Stimulated activated CD4-positive, alpha-beta T cell treated with anti-CD3 and anti-CD28 coated beads, Interleukin-4, amount 100 ng/mL, for 48 hours (primary cell): Measurements from ENCODE around the gene PGBD5.
A peak's percentile ranks its signal among the peaks of the same experiment; 100 is the strongest.
"Not testable (repeated sequence)": the region's sequence is repeated elsewhere in the genome, so short reads cannot be mapped to it uniquely, and the experiment has no call there.

ENCODE experiments used
- DNase-seq, 2 donors: peaks; one replicate each; pipeline ENCODE4 v3.0.0-alpha.2; 2020; ENCODE audit warnings: low read depth in 2 of 2

PGBD5 gene, protein sequence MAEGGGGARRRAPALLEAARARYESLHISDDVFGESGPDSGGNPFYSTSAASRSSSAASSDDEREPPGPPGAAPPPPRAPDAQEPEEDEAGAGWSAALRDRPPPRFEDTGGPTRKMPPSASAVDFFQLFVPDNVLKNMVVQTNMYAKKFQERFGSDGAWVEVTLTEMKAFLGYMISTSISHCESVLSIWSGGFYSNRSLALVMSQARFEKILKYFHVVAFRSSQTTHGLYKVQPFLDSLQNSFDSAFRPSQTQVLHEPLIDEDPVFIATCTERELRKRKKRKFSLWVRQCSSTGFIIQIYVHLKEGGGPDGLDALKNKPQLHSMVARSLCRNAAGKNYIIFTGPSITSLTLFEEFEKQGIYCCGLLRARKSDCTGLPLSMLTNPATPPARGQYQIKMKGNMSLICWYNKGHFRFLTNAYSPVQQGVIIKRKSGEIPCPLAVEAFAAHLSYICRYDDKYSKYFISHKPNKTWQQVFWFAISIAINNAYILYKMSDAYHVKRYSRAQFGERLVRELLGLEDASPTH

DNA sequence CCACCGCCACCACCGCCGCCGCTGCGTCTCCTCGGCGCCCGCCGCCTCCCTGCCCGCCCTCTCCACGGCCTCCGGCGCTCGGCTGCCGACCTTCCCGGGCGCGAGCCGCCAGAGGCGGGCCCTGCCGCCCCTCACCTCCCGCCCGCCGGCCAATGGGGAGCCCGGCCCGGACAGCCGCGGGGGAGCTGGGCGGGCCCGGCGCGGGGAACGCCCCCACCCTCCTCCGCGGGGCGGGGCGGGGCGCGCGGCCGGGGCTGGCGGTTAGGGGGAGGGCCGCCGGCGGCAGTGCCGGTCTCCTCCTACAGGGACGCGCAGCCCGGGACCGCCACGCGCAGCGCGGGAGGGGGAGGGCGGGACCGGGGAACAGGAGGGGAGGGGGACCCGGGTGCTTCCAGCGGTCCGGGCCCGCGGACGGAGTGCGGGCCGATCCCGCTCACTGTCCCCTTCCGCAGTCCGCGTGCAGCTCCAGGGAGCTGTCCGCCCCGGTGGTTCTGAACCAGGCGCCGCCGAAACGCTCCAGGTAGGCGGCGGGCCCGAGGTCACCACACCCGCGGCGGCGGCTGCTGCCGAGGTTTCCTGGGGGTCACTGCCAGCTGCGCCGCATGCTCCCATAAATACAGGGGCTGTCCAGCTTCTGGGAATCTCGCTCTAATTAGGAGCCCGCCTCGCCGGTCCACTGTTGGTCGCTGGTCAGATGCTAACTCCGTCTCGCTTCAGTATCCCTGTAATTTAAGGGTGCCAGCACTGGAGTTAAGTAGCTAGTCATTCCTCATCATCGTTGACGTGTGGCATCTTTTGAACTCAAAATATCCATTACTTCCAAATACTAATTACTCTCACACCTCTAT lies at the start of gene PGBD5:
Gene PGBD5 (minus strand): TSS at position 87 of the 848 bp plus-strand sequence. CDS start 404 bp downstream, outside the sequence.
- peak; percentile 59 to 60 for DNase-seq

DNA sequence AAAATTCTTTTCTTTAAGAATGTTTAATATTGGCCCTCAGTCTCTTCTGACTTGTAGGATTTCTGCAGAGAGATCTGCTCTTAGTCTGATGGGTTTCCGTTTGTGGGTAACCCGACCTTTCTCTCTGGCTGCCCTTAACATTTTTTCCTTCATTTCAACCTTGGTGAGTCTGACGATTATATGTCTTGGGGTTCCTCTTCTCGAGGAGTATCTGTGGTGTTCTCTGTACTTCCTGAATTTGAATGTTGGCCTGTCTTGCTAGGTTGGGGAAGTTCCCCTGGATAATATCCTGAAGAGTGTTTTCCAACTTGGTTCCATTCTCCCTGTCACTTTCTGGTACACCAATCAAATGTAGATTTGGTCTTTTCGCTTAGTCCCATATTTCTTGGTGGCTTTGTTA lies 48.8 kb upstream of the PGBD5 start:
- not testable (repeated sequence) for DNase-seq

DNA sequence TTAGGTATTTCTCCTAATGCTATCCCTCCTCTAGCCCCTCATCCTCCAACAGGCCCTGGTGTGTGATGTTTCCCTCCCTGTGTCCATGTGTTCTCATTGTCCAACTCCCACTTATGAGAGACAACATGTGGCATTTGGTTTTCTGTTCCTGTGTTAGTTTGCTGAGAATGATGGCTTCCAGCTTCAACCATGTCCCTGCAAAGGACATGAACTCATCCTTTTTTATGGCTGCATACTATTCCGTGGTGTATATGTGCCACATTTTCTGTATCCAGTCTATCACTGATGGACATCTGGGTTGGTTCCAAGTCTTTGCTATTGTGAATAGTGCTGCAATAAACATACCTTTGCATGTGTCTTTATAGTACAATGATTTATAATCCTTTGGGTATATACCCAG lies 44.6 kb upstream of the PGBD5 start:
- DNase-seq: not testable (repeated sequence)

DNA sequence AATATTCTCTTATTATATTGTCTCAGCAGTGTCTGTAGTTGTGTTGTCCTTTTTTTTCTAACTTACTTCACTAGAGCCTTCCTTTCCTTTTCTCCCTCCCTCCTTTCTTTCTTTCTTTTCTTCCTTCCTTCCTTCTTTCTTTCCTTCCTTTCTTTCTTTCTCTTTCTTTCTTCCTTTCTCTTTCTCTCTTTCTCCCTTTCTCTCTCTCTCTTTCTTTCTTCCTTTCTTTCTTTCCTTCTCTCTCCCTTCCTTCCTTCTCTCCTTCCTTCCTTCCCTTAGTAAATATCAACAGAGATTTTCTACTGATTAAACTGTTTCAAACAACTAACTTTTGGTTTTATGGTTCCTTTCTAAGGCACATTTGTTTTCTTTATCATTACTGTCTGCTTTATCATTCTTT lies 43.1 kb upstream of the PGBD5 start:
- DNase-seq: no peak

DNA sequence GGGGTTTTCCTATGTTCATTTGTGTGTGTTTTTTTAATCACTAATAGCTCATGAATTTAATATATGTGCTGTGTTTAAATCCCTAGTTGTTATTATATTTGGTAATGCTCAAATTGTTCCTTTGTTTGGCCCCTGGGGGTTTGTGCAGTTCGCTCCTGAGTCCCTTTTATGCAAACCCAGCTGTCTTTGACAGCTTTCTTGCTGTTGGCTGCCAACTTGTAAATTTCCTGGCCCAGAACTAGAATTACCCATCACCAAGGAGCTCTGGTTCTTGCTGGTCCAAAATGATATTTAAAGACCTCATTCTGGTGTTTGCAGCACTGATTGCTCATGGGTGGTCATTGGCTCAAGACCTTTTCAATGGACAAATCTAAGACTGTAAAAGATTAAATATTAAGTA lies 39.6 kb upstream of the PGBD5 start:
- DNase-seq: no peak

DNA sequence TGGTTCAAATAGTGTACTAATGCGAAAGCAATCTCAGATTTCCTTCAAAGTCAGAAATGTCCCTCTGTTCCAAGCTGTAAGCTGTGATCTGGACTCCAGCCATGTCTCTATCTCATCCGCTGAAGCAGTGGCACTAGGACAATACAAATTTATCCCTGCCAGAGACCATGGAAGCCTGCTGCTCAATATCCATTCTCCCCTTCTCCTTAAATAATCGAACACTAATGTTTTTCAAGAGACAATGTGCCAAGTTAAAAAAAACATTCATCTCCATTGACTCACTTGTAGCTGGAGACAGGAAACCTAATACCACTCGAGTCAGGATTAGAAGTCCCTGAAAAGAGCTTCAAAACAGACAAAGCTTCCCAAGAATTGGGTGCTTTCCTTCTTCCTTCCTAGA lies 38.5 kb upstream of the PGBD5 start:
- DNase-seq: no peak

DNA sequence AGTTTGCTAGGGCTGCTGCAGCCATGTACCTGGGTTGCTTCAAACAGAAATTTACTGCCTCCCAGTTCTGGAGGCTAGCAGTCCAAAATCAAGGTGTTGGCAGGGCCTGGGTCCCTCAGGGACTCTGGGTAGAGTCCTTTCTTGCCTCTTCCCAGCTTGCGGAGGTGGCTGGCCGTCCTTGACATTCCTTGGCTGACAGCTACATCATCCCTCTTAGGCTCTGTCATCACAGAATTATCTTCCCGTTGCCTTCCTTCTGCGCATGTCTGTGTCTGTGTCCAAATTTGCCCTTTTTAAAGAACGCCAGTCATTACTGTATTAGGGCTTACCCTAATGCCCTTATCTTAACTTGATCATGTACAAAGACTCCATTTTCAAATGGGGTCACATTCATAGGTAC lies 37.6 kb upstream of the PGBD5 start:
- DNase-seq: no peak

DNA sequence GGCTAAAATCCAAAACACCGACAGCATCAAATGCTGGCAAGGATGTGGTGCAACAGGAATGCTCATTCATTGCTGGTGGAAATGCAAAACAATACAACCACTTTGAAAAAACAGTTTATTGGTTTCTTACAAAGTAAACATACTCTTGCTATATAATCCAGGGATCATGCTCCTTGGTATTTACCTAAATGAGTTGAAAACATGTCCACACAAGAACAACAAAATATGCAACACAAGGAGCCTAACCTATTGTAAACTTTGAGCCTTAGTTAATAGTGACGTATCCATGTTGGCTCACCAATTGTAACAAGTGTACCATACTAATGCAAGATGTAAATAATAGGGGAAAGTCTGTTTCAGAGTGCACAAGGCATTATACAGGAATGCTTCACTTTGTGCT lies 37.2 kb upstream of the PGBD5 start:
- no peak for DNase-seq

DNA sequence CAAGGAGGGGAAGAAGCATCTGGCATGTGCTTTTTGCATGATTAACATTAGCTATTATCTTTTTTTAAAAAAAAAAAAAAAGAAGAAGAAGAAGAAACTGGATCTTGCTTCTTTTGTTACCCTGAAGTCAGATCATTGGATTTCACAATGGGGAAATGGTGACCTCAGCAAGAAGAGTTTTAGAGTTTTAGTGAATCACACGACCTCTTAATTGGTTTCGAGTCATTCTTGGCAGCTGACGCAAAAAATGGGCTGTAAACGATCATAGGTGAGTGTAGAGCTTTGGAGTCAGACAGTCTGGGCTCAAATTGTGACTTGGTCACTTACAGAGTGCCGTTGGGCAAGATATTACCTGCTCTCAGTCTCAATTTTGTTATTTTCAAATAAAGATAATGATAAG lies 33.3 kb upstream of the PGBD5 start:
- DNase-seq: no peak

DNA sequence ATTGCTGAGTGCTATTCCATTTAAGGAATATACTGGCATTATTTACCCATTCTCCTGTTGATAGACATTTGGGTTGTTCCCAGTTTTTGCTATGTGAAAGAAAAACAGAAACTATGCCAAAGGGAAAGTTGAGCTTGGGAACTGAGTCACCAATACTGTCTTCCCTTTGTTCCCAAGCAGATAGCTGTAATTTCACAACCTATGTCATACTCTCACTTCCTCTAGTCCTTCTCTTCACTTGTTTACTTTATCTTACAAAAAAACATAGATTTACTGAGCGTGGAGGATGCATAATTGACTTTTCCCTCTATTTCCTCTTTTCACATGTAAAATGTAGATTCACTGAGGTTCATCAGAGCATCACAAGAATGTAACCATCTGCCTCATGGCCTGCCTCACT lies 32.4 kb upstream of the PGBD5 start:
- no peak for DNase-seq

DNA sequence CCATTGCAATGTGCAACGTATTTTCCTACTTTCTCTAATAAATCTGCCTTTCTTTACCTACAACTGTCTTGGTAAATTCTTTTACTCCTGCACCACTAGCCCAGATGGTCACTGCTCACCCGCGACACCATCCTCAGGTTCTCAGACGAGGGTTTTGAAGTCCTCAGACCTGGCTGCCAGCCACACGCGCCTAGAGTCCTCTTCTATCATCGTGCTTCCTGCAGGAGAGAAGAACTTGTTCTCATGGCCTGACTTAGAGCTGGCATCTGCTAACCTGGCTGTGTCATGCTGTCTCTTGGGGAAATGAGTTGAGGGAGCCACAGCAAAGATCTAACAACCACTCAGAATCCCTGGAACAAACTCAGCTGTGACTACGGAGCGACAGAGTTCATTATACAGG lies 30.3 kb upstream of the PGBD5 start:
- DNase-seq: no peak

DNA sequence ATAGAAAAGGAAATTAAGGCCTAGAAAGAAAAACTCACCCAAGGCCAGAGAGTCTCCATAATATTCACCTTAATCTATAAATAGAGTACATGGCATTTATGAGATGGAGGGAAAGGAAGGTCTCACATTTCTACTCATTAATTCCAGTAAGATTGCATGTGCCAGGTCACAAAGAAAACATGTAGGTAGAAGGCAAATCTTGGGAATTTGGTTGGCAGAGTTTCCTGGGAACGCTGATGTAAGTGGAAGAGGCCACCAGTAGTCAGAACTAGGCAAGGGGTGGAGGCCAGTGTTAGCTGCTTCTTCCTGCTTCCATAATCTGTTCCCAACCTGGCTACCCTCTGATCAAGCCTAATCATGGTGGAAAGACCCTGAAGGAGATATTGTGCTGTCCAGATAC lies 29.2 kb upstream of the PGBD5 start:
- DNase-seq: no peak

DNA sequence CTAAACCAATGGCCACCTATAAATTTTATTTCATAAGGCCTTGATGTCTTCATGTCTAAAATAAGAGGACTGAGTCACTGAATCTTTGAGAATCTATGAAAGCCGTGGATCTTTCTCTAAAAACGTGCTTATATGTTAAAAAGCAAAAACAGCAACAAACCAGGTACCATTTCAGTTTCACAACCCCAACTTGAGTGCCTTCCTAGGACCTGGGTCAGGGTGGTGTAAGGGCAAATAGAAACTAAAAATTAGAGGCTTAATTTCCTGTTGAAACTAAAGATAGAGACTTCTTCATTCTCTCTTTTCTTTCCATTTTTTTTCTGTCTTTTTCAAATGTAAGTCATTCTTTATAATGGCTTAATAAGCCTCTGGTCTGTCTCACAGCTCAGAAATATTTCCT lies 27.2 kb upstream of the PGBD5 start:
- no peak for DNase-seq

DNA sequence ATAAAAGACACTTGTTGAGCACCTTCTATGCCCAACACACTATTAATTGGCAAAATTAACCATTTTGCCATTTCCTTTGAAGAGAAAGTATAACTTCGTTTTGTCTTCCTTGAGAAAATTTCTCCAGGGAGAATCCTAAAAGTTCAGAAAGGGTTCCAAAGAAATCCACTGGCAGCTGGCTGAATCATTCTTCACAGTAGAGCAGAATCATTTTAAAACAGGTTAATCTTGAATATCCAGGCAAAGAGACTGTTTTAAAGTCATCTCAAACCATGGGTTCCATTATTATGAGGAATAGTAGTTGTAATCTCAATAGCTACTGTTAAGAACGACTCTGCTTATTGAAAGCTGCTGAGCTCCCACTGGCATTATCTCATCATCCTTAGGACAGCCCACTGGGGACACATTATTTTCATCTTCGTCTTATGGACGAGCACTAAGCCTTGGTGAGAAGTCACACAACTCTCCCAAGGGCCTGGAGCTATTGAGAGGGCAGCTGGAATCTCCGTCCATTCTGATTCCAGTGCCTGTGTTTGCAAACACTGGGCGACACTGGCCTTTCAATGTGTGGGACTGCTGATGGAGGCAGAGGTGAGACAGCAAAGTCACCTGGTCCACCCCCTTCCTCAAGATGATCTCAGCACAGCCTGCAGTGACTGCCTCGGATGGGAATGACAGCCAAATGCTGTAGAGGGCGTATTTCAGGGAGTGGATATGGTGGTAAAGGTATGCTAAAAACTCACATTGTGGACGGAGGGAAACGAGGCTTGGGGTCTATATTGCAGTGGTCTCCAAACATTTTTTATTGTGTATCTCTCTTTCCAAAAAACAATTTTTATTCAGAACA lies 15.3 kb upstream of the PGBD5 start:
- no peak for DNase-seq

DNA sequence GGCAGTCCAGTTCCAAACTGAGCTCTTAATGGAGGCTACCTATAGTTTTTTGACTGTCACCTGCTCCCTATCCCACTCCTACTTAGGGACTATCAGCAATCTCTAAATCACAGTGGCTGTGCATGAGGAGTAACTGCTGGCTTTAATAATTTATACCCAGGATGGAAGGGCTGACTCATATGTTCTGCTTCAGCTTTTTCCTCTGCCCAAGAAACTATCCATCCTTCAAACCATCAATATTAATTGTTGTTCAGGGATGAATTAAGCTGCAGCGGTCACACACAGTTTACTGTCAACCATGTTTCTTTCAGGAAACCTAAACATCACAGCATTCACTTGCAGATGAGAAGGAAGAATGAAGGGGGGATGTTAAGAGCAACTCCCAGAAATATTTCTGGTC lies 9.0 kb upstream of the PGBD5 start:
- no peak for DNase-seq

DNA sequence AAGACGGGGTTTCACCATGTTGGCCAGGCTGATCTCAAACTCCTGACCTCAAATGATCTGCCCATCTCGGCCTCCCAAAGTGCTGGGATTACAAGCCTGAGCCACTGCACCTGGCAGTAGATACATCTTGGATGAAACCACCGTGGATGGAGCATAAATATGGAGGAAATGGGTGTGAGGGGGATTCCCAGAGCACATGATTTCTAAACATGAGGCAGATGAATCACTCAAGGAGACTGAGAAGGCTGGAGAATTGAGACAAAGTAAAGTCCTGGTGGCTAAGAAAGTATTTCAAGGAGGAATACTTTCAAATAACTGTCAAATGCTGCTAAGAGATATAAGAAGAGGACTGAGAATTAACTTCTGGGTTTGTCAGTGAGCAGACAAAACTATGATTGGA lies 5.4 kb upstream of the PGBD5 start:
- DNase-seq: no peak

DNA sequence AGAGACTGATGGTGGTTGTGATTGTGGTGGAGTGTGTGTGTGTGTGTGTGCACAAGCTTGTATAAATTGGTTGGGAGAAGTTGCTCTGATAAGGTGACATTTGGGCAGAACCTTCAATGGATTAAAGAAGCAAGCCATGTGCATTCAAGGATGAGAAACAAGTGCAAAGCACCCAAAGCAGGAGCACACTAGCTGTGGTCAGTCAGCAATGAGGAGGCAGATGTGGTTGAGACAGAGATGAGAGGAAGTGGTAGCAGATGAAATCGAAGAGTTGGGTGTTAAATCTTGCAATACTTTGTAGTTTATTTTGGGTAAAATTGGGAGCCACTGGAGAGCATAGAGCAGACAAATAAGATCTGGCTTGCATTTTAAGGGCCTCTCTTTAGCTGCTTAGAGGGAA lies 4.4 kb upstream of the PGBD5 start:
- DNase-seq: no peak

DNA sequence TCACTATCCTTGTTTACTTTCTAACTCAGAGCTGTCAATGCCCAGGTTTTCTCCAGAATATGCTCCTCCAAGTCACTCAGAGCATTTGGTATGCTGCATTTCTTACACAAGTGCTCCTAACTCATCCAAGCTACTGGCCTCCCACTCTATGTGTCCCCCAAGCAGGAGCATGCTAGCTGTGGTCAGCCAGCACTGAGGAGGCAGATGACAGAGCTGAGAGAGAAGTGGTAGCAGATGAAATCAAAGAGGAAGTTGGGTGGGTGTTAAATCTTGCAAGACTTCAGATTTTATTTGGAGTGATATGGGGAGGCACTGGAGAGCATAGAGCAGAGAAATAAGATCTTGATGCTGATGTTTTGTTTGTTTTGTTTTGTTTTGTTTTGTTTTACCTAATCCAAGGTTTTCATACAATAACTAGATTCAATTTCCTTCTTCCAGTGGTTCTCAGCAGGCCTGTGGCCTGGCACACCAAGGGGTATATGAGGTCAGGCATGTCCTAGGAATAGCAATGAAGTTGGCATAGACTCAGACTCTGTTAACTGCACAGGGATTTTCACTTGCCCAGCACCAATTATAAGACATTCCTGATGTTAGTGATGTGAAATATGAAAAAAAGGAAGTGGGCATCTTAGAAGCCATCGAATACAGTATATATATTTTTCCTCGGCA lies 3.1 kb upstream of the PGBD5 start:
- DNase-seq: no peak

DNA sequence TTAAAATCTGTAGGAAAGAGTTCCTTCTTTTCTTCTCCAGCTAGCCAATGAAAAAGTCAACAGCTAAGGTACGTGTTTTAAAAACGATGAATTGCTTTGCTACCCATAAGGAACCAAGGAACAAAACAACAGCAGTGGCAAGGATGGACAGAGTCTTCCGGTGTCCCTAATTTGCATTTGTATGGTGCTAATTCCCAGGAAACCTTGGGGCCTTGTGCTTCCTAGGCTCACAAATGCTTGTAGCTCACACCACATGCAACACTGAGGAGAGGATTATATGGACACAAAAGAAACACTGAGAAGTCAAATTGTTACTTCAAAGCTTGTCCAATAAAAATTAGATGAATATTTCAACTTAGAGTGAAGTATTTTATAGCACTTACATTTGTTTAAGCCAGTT lies 1.8 kb upstream of the PGBD5 start:
- no peak for DNase-seq

DNA sequence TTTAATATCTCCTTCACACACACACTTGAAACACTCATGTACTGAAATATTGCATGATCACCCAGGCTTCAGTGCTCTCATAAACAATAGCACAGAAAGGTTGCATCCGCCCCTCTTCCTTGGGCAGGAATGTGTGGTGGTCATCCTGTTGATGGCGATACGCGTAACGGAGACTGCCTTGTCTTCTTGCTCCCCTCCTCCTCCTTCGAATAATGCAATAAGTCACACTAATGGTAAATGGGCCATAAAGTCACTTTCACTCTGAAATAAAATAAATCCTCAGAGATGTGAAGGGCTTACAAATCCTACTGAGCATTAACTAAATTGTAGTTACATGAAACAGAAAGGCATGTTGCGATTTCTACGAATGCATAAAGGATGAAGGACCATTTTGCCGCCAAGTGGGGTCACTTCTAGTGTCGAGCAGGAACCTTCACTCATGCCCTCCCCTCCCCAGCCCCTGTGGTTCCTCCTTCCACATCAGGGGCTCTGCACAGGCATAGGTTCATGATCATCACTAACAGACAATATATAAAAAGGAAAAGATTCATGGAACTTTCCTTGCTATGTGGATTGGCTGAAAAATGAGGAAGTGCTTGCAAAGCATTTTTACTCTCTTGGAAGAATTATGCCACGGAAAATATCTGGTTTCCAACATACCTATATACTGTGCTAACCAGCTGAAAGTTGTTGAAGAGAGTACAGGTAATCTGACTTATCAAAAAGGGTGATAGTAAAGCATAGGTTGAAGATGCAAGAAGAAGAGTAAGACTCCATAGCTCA lies 1.2 kb upstream of the PGBD5 start:
- DNase-seq: no peak
